ENCODE results near the gene UST.

DNA sequence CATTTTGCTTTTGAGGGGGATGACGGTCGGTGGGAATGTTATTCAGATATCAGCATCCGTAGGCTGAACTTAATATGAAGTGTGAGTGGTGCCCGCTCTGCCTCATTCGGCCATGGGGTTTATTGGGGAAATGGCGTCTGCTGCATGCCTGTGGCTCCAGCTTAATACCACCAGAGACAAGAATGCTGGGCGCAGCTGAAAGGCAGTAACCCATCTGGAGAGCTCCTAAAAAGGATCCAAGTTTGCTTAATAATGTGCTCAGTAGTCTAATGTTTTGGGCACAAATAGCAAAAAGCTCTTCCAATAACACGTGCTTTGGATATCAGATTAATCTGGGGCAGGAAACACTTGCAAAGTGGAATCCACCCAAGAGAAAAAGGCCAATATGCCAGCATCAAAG is 297.7 kb downstream of the UST start:
- TF ChIP-seq, protein P1, sequence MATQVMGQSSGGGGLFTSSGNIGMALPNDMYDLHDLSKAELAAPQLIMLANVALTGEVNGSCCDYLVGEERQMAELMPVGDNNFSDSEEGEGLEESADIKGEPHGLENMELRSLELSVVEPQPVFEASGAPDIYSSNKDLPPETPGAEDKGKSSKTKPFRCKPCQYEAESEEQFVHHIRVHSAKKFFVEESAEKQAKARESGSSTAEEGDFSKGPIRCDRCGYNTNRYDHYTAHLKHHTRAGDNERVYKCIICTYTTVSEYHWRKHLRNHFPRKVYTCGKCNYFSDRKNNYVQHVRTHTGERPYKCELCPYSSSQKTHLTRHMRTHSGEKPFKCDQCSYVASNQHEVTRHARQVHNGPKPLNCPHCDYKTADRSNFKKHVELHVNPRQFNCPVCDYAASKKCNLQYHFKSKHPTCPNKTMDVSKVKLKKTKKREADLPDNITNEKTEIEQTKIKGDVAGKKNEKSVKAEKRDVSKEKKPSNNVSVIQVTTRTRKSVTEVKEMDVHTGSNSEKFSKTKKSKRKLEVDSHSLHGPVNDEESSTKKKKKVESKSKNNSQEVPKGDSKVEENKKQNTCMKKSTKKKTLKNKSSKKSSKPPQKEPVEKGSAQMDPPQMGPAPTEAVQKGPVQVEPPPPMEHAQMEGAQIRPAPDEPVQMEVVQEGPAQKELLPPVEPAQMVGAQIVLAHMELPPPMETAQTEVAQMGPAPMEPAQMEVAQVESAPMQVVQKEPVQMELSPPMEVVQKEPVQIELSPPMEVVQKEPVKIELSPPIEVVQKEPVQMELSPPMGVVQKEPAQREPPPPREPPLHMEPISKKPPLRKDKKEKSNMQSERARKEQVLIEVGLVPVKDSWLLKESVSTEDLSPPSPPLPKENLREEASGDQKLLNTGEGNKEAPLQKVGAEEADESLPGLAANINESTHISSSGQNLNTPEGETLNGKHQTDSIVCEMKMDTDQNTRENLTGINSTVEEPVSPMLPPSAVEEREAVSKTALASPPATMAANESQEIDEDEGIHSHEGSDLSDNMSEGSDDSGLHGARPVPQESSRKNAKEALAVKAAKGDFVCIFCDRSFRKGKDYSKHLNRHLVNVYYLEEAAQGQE (IDR thresholded peaks at IDR 0.05; ENCODE audit: borderline replicate concordance): no peak
- TF ChIP-seq, protein P2, sequence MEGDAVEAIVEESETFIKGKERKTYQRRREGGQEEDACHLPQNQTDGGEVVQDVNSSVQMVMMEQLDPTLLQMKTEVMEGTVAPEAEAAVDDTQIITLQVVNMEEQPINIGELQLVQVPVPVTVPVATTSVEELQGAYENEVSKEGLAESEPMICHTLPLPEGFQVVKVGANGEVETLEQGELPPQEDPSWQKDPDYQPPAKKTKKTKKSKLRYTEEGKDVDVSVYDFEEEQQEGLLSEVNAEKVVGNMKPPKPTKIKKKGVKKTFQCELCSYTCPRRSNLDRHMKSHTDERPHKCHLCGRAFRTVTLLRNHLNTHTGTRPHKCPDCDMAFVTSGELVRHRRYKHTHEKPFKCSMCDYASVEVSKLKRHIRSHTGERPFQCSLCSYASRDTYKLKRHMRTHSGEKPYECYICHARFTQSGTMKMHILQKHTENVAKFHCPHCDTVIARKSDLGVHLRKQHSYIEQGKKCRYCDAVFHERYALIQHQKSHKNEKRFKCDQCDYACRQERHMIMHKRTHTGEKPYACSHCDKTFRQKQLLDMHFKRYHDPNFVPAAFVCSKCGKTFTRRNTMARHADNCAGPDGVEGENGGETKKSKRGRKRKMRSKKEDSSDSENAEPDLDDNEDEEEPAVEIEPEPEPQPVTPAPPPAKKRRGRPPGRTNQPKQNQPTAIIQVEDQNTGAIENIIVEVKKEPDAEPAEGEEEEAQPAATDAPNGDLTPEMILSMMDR (IDR thresholded peaks at IDR 0.05; ENCODE audit: poor library complexity, severe bottlenecking): no peak
